Left colon (tissue), 2 donors: ENCODE results near the gene PARP1. TPM values are rescaled to one million over a fixed set of nuclear protein-coding genes. Genes with fewer than 3 reads are reported as not detected.

Experiments
- ATAC-seq: fragments of 200-7000 bp; cut with Tn5 transposase; one replicate; pipeline ENCODE4 v1.9.1; 2020; ENCODE audit warnings: mild to moderate bottlenecking, moderate library complexity
- DNase-seq, 2 donors: peaks; one replicate each; pipeline ENCODE4 v3.0.0-alpha.2; 2020
- intact Hi-C, 2 donors: fragments of 100-400 bp; cut with DNase I in 1 of 2; cut with micrococcal nuclease in 1 of 2; formaldehyde crosslinking; loops; one replicate each; pipeline versions ENCODE4 v1.11.2 to v1.14.0; 2022; cut with DNase I, micrococcal nuclease
- total RNA-seq, 2 donors: library from RNA; stranded (reverse); fragmentation: NEBNext Ultra II Directional; extraction: Animal tissue kit (Norgen Biotek cat#: 25700); gene quantifications; one replicate each; pipeline ENCODE4 v1.2.1, GENCODE V29; 2021
- donor health status: DM: no; HTN: no; CAD: no.
- donor health status: DM: yes; HTN: yes; CAD: no.

PARP1 gene
- total RNA-seq, 2 donors from 2014 or later, result 44.8 to 48.9 TPM

DNA sequence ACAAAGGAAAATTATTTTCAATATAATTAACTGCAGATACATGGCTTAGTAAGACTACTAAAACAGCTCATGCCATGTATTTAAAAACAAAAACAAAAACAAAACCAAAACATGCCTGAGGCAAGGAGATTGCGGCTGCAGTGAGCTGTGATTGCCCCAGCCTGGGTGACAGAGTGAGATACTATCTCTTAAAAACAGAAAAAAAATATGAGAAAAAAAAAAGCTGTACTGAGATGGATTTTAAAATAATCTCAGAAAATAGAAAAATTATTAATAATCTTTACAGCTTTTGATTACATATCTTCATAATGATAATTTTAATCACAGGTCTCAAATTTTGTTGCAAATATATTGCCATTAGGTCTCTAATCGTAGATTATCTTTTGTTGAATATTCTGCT lies 74.9 kb downstream of the PARP1 start:
- DNase-seq (no peak), ATAC-seq (no peak)
- intact Hi-C loops, result no loop called here

- ATAC-seq, result no peak
- intact Hi-C loops, result no loop called here
- DNase-seq, result no peak
Observed at GRCh38 chr1:226329237-226329636, 78.7 kb downstream of the PARP1 start.

DNA sequence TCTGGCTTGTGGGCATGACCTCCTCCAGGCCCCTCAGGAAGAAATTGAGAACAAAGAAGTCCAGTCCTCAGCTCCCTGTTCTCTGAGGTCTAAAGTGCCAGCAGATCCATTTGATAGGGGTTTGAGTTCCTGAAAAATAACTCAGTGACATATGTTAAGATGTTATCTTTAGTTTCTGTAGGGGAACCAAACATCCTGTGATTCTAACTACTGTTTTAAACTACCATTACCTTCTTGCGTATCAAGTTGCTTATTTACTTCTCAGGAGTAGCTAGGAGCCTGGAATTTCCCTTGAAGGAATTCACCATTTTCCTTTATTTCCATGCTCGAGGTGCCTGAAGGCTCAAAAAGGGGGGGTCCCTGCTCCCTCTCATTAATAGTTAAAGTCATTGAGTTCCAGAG lies 80.1 kb downstream of the PARP1 start:
- no peak for ATAC-seq
- intact Hi-C loops, result no loop called here
- DNase-seq, result no peak

GRCh38 chr1:226325178-226325577 lies 82.7 kb downstream of the PARP1 start:
- ATAC-seq (no peak), DNase-seq (no peak)
- intact Hi-C loops, result no loop called here

DNA sequence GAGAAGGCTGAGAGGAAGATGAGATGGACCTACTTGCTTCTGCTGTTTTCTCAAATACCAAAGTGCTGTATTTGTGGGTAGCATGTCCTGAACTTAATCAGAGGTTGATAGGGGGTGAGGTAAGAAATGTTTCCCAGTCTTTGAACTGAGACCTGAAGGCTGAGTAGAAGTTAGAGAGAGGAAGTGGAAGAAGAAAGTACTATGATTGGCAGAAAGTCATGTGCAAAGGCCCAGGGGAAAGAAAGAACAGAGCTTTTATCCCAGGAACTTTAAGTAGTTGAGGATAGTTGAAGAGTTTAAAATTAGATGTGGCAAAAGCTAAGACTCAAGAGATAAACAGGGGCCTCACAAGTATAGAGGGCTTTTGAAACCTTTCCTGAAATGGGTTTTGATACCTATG lies 83.4 kb downstream of the PARP1 start:
- intact Hi-C loops, result no loop called here
- ATAC-seq (no peak), DNase-seq (no peak)

DNA sequence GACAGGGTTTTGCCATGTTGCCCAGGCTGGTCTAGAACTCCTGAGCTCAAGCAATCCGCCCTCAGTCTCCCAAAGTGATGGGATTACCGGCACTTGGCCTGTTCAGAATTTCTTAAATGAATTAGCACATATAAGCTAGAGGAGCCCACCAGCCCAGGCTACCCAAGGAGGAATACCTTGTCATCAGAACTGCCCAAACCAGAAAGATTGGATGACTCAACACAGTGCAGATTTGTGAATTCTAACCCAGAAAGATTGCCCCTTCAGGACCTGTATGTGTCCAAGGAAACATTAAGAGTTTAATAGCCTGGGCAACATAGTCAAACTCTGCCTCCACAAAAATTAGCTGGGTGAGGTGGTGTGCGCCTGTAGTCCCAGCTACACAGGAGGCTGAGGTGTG lies 84.9 kb downstream of the PARP1 start:
- intact Hi-C loops, result no loop called here
- no peak for ATAC-seq
- DNase-seq, result no peak

DNA sequence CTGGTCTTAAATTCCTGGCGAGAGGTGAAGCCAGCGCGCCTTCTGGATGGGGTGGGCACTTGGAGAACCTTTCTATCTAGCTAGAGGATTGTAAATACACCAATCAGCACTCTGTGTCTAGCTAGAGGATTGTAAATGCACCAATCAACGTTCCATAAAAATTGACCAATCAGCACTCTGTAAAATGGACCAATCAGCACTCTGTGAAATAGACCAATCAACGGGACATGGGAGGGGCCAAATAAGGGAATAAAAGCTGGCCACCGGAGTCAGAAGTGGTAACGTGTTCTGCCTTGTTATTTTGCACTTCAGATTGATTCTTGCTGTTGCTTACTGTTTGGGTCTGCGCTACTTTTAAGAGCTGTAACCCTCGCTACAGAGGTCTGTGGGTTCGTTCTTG lies 87.0 kb downstream of the PARP1 start:
- intact Hi-C loops, result no loop called here
- no peak for DNase-seq
- no peak for ATAC-seq

DNA sequence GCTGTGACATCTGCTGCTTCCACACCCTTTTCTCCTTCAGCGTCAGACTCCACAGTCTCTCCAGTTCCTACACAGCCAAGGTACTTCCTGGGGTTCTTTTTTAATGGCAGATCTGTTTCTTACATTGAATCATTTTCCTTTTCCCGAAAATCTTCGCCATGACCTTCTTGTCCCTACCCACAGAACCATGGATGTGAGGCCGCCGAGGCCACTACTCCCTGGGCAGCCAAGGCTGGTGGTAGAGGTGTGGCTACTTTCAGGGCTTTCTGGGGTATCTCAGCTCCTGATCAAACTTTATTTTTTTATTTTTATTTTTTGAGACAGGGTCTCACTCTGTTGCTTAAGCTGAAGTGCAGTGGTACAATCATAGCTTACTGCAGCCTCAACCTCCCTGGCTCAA lies 89.4 kb downstream of the PARP1 start:
- intact Hi-C loops, result no loop called here
- ATAC-seq (no peak), DNase-seq (no peak)

DNA sequence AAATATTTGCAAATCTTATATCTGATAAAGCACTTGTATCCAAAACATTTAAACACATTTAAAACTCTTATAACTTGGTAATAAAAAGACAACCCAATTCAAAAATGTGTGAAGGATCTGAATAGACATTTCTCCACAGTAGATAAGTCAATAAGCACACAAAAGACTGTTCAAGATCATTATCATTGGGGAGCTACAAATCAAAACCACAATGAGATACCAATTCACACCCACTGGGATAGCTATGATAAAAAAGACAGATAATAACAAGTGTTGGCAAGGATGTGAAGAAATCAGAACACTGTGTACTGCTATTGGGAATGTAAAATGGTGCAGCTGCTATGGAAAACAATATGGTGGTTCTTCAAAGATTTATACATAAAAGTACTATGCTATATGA lies 93.8 kb downstream of the PARP1 start:
- ATAC-seq (no peak), DNase-seq (no peak)
- intact Hi-C loops, result no loop called here

DNA sequence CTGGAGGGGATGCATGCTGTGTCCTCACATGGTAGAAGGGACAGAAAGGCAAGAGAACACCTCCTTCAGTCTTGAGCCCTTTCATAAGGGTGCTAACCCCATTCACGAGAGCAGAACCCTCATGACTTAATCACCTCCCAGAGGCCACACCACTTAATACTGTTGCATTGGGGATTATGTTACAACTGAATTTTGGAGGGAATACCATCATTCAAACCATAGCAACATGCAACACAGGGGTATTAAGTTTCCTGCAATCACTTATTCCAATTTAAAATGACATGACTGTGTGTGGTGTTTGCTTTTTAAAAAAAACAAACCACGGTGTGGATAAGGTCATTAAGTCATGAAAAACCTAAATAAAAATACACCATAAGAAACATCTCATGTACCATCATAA lies 95.8 kb downstream of the PARP1 start:
- intact Hi-C loops, result no loop called here
- ATAC-seq, result no peak
- DNase-seq, result no peak

- DNase-seq (no peak), ATAC-seq (no peak)
- intact Hi-C loops, result no loop called here
Observed at GRCh38 chr1:226311376-226311775, 96.5 kb downstream of the PARP1 start.

Other genes with a start within 250 kb of the PARP1 start
- 10 to 100 TPM; 45.8 to 56.0 TPM for gene ACBD3, start 221.4 kb downstream of the PARP1 start, total RNA-seq
- gene MIXL1, start 184.4 kb downstream of the PARP1 start, total RNA-seq, result under 1 TPM; 0.15 to 0.34 TPM
- gene LIN9, start 98.9 kb downstream of the PARP1 start, total RNA-seq, result 1 to 10 TPM; 2.7 to 3.5 TPM
- 1 to 10 TPM; 1.4 to 3.9 TPM for gene STUM, start 140.7 kb upstream of the PARP1 start, total RNA-seq